ENCODE data around the gene ERCC6L2. TPM values are rescaled to one million over a fixed set of nuclear protein-coding genes. Genes with fewer than 3 reads are reported as not detected.

Gene ERCC6L2
- total and polyA plus RNA-seq, 2 of the 8 experiments (the other 6 are each of a cell fraction or from before 2014, with no cell fraction given) = 9.8 to 50.0 TPM

- CTCF ChIA-PET (ENCODE audit: partially characterized antibody) = interaction anchor here (0.6 kb wide), 1 partner anchor 200 kb away, joined by 3 read pairs; no protein-coding TSS in a partner anchor
- 88% methylated on average over 1 of the region's 1 CpG; no CpG with 5 or more reads in 1 of the 2 experiments for WGBS, 2 experiments (ENCODE audit: extremely low coverage in 1 of 2, insufficient coverage in 1 of 2, insufficient read length in 1 of 2, insufficient replicate concordance in 2 of 2, low coverage in 1 of 2, low lambda C conversion rate in 2 of 2, missing lambda C conversion rate in 1 of 2)
- H2BK5ac ChIP-seq (ENCODE audit: low read depth, low read length) = no peak overlapping the region
- no peaks in the 10 kb centered on the region for H3K9me3 ChIP-seq (ENCODE audit: insufficient read depth in 2 of 2, low read depth in 1 of 2, low read length in 1 of 2)
- H2AK5ac ChIP-seq (ENCODE audit: low read depth, low read length) = no peak overlapping the region
- no peak for TF ChIP-seq ZNF274 (IDR thresholded peaks at IDR 0.05; ENCODE audit: borderline replicate concordance, extremely low read depth, low read length)
- TF ChIP-seq KDM5A (IDR thresholded peaks at IDR 0.05; ENCODE audit: low read length) = no peak
- no peak for TF ChIP-seq ASH2L (IDR thresholded peaks at IDR 0.05; ENCODE audit: low read length)
- TF ChIP-seq, protein P1, sequence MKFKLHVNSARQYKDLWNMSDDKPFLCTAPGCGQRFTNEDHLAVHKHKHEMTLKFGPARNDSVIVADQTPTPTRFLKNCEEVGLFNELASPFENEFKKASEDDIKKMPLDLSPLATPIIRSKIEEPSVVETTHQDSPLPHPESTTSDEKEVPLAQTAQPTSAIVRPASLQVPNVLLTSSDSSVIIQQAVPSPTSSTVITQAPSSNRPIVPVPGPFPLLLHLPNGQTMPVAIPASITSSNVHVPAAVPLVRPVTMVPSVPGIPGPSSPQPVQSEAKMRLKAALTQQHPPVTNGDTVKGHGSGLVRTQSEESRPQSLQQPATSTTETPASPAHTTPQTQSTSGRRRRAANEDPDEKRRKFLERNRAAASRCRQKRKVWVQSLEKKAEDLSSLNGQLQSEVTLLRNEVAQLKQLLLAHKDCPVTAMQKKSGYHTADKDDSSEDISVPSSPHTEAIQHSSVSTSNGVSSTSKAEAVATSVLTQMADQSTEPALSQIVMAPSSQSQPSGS (IDR thresholded peaks at IDR 0.05; ENCODE audit: low read length) = no peak
- TF ChIP-seq NRF1 (IDR thresholded peaks at IDR 0.05; ENCODE audit: low read depth, low read length) = no peak
- no peak for TF ChIP-seq BRCA1 (IDR thresholded peaks at IDR 0.05; ENCODE audit: low read depth, low read length)
- H4K91ac ChIP-seq (replicated peaks; ENCODE audit: insufficient read length, low read length) = no peak overlapping the region
- no peaks in the 10 kb centered on the region for H3K4me1 ChIP-seq (replicated peaks in 1 of 4; ENCODE audit: control insufficient read depth in 3 of 4, insufficient read depth in 4 of 4, low read length in 3 of 4)
- no peak overlapping the region for H3K14ac ChIP-seq (ENCODE audit: insufficient read length)
- H3K4me3 ChIP-seq (ENCODE audit: extremely low read depth in 1 of 4, insufficient read depth in 2 of 4, low read depth in 3 of 4, low read length in 4 of 4) = no peak overlapping the region
- no peaks in the 10 kb centered on the region for H3K79me1 ChIP-seq (ENCODE audit: low read depth, low read length)
- no peaks in the 10 kb centered on the region for H3K27me3 ChIP-seq (replicated peaks in 1 of 4; ENCODE audit: control insufficient read depth in 3 of 4, extremely low read depth in 1 of 4, insufficient read depth in 3 of 4, low read length in 3 of 4)
- H2AFZ ChIP-seq (ENCODE audit: low read length) = no peak overlapping the region
- no peak overlapping the region for H4K5ac ChIP-seq (ENCODE audit: insufficient read length, low read depth, low read length)
- H2BK120ac ChIP-seq (replicated peaks; ENCODE audit: low read depth, low read length) = no peak overlapping the region
- H2BK20ac ChIP-seq (ENCODE audit: low read length) = no peak overlapping the region
- H3K4me2 ChIP-seq (ENCODE audit: insufficient read depth in 1 of 2, low read depth in 2 of 2, low read length in 2 of 2) = no peak overlapping the region
- no peak overlapping the region for H4K8ac ChIP-seq (ENCODE audit: extremely low read depth, insufficient read depth, low read length)
- H3K18ac ChIP-seq (ENCODE audit: extremely low read depth, low read length) = no peak overlapping the region
- no peak for DNase-seq (ENCODE audit: low read depth in 1 of 2, low spot score in 2 of 2)
- peaks cover 0 to 28% (median 11%) of the 10 kb centered on the region in 4 experiments; a peak in 6 of 8 replicates for H3K36me3 ChIP-seq (ENCODE audit: control insufficient read depth in 2 of 4, insufficient read depth in 4 of 4, low read length in 3 of 4)
- H3K23me2 ChIP-seq (ENCODE audit: low read depth, low read length) = no peaks in the 10 kb centered on the region
- no peak for FAIRE-seq
- H2BK15ac ChIP-seq (ENCODE audit: low read length) = no peak overlapping the region
- H3K56ac ChIP-seq (replicated peaks; ENCODE audit: insufficient read length, low read depth, low read length) = no peak overlapping the region
- no peak overlapping the region for H3K4ac ChIP-seq (replicated peaks; ENCODE audit: insufficient read length, low read depth, low read length)
- H3K79me2 ChIP-seq (ENCODE audit: control insufficient read depth in 1 of 2, insufficient read depth in 2 of 2, low read length in 2 of 2) = no peaks in the 10 kb centered on the region
- POLR2A ChIA-PET (ENCODE audit: partially characterized antibody) = no interaction called here
- no peak overlapping the region for H2BK12ac ChIP-seq (ENCODE audit: low read depth, low read length)
- no peak overlapping the region for H3K23ac ChIP-seq (ENCODE audit: insufficient read length)
- no peaks in the 10 kb centered on the region for H4K20me1 ChIP-seq (replicated peaks in 1 of 2; ENCODE audit: control insufficient read depth in 1 of 2, insufficient read depth in 2 of 2, low read length in 2 of 2)
- no peak overlapping the region for H3K9ac ChIP-seq (replicated peaks in 1 of 4; ENCODE audit: extremely low read depth in 1 of 4, low read depth in 3 of 4, low read length in 3 of 4)
- no peak overlapping the region for H3K27ac ChIP-seq (ENCODE audit: low read depth, low read length)
These were observed 101.9 kb downstream of the ERCC6L2 start for GRCh38 chr9:95977371-95977770.
